ENCODE results near the gene CACNA1F.

GRCh38 chrX:49214416-49214815, 18.7 kb downstream of the CACNA1F start:
- TF ChIP-seq POLR2A (IDR thresholded peaks at IDR 0.05): no peak
- no peak for TF ChIP-seq CTCF (IDR thresholded peaks at IDR 0.05)
